HEK293 (cell line): ENCODE data around the gene SLFN5.
"Not testable (repeated sequence)": the region's sequence is repeated elsewhere in the genome, so short reads cannot be mapped to it uniquely, and the experiment has no call there.

Experiments used
- BCL11A ChIP-seq: fragments of 450-650 bp; formaldehyde crosslinking; IDR thresholded peaks from 2 replicates; pipeline ENCODE4 v1.5.1; 2016; ENCODE audit warnings: low read depth, missing biosample characterization, missing genetic modification characterization
- CTCF ChIP-seq: fragments of 450-650 bp; formaldehyde crosslinking; IDR thresholded peaks from 2 replicates; pipeline ENCODE4 v1.5.1; 2016; ENCODE audit warnings: missing biosample characterization, missing genetic modification characterization
- GLIS2 ChIP-seq: fragments of 450-650 bp; formaldehyde crosslinking; IDR thresholded peaks from 2 replicates; pipeline ENCODE4 v1.5.1; 2016; ENCODE audit warnings: missing biosample characterization, missing genetic modification characterization
- KLF16 ChIP-seq: fragments of 450-650 bp; formaldehyde crosslinking; IDR thresholded peaks from 2 replicates; pipeline ENCODE4 v1.5.1; 2017; ENCODE audit warnings: missing biosample characterization, missing genetic modification characterization
- MEIS1 ChIP-seq: sonication (generic); formaldehyde crosslinking; IDR thresholded peaks from 2 replicates; pipeline ENCODE4 v1.8.1; 2022; ENCODE audit warnings: missing genetic modification reagents, mild to moderate bottlenecking, borderline replicate concordance
- PATZ1 ChIP-seq: fragments of 450-650 bp; formaldehyde crosslinking; IDR thresholded peaks from 2 replicates; pipeline ENCODE4 v1.5.1; 2016; ENCODE audit warnings: missing biosample characterization, missing genetic modification characterization
- PBX3 ChIP-seq: sonication (generic); formaldehyde crosslinking; IDR thresholded peaks from 2 replicates; pipeline ENCODE4 v1.8.1; 2022; ENCODE audit warnings: mild to moderate bottlenecking, moderate library complexity, missing genetic modification reagents
- YY1 ChIP-seq: fragments of 450-650 bp; formaldehyde crosslinking; IDR thresholded peaks from 2 replicates; pipeline ENCODE4 v1.5.1; 2018; ENCODE audit warnings: missing biosample characterization, missing genetic modification characterization
- ZBTB21 ChIP-seq: fragments of 450-650 bp; formaldehyde crosslinking; IDR thresholded peaks from 2 replicates; pipeline ENCODE4 v1.5.1; 2017; ENCODE audit warnings: missing biosample characterization, missing genetic modification characterization
- ZNF10 ChIP-seq: fragments of 450-650 bp; formaldehyde crosslinking; IDR thresholded peaks from 2 replicates; pipeline ENCODE4 v1.5.1; 2017; ENCODE audit warnings: missing biosample characterization, missing genetic modification characterization
- ZNF114 ChIP-seq: fragments of 450-650 bp; formaldehyde crosslinking; IDR thresholded peaks from 2 replicates; pipeline ENCODE4 v1.5.0; 2017; ENCODE audit warnings: missing biosample characterization, missing genetic modification characterization
- ZNF175 ChIP-seq: fragments of 450-650 bp; formaldehyde crosslinking; IDR thresholded peaks from 2 replicates; pipeline ENCODE4 v1.5.1; 2016; ENCODE audit warnings: missing biosample characterization, missing genetic modification characterization
- ZNF426 ChIP-seq: fragments of 450-650 bp; formaldehyde crosslinking; IDR thresholded peaks from 2 replicates; pipeline ENCODE4 v1.5.1; 2017; ENCODE audit warnings: missing biosample characterization, missing genetic modification characterization, mild to moderate bottlenecking, inconsistent platforms, moderate library complexity
- ZNF501 ChIP-seq: fragments of 450-650 bp; formaldehyde crosslinking; IDR thresholded peaks from 2 replicates; pipeline ENCODE4 v1.5.1; 2016; ENCODE audit warnings: missing biosample characterization, missing genetic modification characterization

GRCh38 chr17:35194001-35194400 lies 48.9 kb upstream of the SLFN5 start, which contains the start of gene SLC35G3:
- not testable (repeated sequence) for TF ChIP-seq CTCF (tag by site-specific recombination); ZNF501 (tag by site-specific recombination); PATZ1 (tag by site-specific recombination); ZNF426 (tag by site-specific recombination); ZNF175 (tag by site-specific recombination); KLF16 (tag by site-specific recombination); YY1; BCL11A (tag by site-specific recombination); ZNF114; MEIS1; GLIS2 (tag by site-specific recombination); ZNF10 (tag by site-specific recombination); ZBTB21 (tag by site-specific recombination); PBX3 (CRISPR knock-in tag)
